Stimulated activated CD8-positive, alpha-beta memory T cell treated with anti-CD3 and anti-CD28 coated beads, Interleukin-4, amount 100 ng/mL, for 48 hours (primary cell): ENCODE results near the gene TPRKB.
"Not testable (repeated sequence)": the region's sequence is repeated elsewhere in the genome, so short reads cannot be mapped to it uniquely, and the experiment has no call there.

ENCODE experiments used
- DNase-seq: peaks from one replicate; pipeline ENCODE4 v3.0.0-alpha.2; 2020

The TPRKB gene

GRCh38 chr2:73698101-73698500, 39.0 kb downstream of the TPRKB start:
- DNase-seq = no peak

GRCh38 chr2:73697606-73698005, 39.5 kb downstream of the TPRKB start:
- no peak for DNase-seq

- not testable (repeated sequence) for DNase-seq
Measured at GRCh38 chr2:73696985-73697384, 40.2 kb downstream of the TPRKB start.

GRCh38 chr2:73696521-73696920, 40.6 kb downstream of the TPRKB start:
- not testable (repeated sequence) for DNase-seq

DNA sequence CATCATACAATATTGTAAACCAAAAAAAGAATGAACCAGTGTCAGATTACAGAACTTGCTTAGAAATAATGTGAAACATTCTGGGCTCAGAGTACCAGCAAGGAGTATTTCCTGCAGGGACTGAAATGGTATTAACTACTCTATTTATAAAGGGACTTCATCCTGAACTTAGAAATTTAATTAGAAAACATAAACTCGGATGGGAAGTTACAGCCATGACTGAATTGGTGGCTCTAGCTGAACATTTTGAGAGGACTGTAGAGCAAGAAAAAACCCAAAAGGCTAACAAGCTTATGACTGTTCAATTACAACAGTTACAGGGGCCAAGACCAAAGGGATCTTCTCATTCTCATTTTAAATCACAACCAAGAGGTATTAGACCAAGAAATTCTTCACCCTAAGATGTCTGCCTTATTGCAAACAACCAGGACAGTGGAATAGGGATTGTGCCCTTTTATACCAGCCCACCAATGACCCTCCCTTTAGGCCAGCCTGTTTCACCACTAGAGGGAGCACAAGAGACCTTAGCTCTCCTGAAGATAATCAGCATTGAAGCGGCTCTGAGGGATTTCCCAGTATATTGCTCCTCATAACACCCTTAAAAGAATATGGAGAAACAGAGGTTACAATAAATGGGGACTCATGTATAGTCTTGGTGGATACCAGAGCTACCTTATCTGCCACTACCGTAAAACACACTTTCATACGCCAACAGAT, 46.6 kb downstream of the TPRKB start:
- DNase-seq = peak; percentile 50

DNA sequence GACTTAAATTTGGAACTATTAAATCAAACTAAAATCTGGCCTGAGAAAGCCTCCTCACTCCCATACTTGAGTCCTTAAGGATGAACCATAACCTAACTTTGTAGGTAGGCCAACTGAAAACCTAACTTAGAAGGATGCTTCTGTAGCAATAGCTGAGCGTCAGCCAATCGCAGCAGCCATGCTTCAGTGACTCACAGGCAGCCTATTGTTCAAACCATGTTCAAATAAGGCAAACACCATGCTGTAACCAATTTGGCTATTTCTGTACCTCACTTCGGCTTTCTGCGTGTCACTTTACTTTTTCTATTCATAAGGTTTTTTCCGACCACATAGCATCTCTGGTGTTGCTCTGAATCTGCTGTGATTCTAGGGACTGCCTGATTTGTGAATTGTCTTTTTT, 48.7 kb downstream of the TPRKB start:
- DNase-seq = not testable (repeated sequence)

DNA sequence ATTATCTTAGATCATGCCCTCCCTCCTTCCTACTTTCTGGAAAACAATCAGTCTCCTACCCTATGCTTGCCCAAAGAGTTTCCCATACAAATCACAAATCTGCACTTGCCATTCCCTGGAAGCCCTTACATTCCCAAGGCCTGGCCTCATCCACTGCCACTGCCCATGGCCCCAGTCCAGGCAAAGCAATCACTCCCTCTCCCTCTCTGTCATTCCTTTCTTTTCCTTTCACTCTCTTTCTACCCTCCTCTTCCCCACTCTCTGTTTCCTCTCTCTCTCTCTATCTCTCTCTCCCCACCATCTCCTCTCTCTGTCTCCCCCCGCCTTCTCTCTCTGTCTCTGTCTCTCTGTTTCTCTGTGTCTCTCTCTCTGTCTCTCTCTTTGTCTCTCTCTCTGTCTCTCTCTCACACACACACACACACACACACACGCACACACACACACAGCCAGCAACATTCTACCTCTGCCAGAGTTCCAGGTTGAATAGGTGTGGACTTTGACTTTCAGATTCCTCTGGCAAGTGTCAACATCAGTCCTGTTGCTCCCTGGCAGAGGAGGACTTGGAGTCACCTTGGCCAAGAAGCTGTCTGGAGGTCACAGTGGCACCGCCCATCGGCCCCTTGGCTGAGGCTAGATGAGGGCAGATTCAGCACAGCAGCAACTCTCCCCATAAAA, 51.2 kb downstream of the TPRKB start:
- DNase-seq = no peak

- not testable (repeated sequence) for DNase-seq
Measured at GRCh38 chr2:73684905-73685304, 52.2 kb downstream of the TPRKB start.

DNA sequence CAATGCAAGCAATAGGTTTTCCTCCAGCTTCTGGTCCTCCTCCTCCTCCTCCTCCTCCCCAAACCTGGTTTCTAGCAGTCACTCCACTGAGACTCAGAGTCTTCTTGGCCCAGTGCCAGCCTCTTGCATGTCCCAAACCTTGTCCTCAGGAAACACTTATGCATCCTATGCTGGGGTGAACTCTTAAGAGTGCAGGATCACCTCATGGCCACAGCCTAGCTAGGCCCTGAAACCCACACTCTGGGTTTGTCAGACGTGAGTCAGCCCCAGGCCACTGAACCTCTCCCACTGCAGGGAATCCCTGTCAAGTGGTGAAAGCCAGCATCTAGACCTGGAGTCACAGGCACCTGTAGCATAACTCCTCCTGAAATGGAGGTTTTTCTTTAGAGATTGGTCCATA, 52.8 kb downstream of the TPRKB start:
- peak; percentile 26 for DNase-seq

- peak; percentile 53 for DNase-seq
Measured at GRCh38 chr2:73679951-73680571, 57.1 kb downstream of the TPRKB start.
